H9 (cell line): Measurements from ENCODE around the gene DLG2. TPM values are rescaled to one million over a fixed set of nuclear protein-coding genes. Genes with fewer than 3 reads are reported as not detected.

Source experiments
- DNase-seq: peaks from one replicate; pipeline ENCODE4 v3.0.0-alpha.2; 2017
- H2AFZ ChIP-seq: one replicate; pipeline ENCODE4 v1.6.1; 2013; ENCODE audit warnings: mild to moderate bottlenecking, low read length, control low read depth, moderate library complexity
- H2AK5ac ChIP-seq: 2 replicates; pipeline ENCODE4 v1.6.1; 2013; ENCODE audit warnings: low read length, control low read depth, mixed read lengths; ENCODE audit not compliant: insufficient read length
- H2BK120ac ChIP-seq: one replicate; pipeline ENCODE4 v1.6.1; 2013; ENCODE audit warnings: low read depth, mild to moderate bottlenecking, low read length, control low read depth, inconsistent platforms; ENCODE audit not compliant: poor library complexity, severe bottlenecking
- H2BK12ac ChIP-seq: 2 replicates; pipeline ENCODE4 v1.6.1; 2013; ENCODE audit warnings: low read length, control low read depth, mixed read lengths, low read depth; ENCODE audit not compliant: insufficient read length
- H2BK15ac ChIP-seq: 2 replicates; pipeline ENCODE4 v1.6.1; 2013; ENCODE audit warnings: low read depth, low read length, control low read depth
- H2BK20ac ChIP-seq: one replicate; pipeline ENCODE4 v1.6.1; 2013; ENCODE audit warnings: low read depth, mild to moderate bottlenecking, low read length, control low read depth, inconsistent platforms; ENCODE audit not compliant: poor library complexity, severe bottlenecking
- H2BK5ac ChIP-seq: 2 replicates; pipeline ENCODE4 v1.6.1; 2013; ENCODE audit warnings: low read length, control low read depth, mixed read lengths; ENCODE audit not compliant: insufficient read length
- H3K14ac ChIP-seq: 2 replicates; pipeline ENCODE4 v1.6.1; 2013; ENCODE audit warnings: low read length, control low read depth; ENCODE audit not compliant: insufficient read depth
- H3K18ac ChIP-seq: 2 replicates; pipeline ENCODE4 v1.6.1; 2013; ENCODE audit warnings: low read depth, mild to moderate bottlenecking, mixed read lengths, low read length, control low read depth; ENCODE audit not compliant: insufficient read length
- H3K23ac ChIP-seq: 2 replicates; pipeline ENCODE4 v1.6.1; 2013; ENCODE audit warnings: low read length, control low read depth, mixed read lengths, low read depth; ENCODE audit not compliant: insufficient read length
- H3K23me2 ChIP-seq: 2 replicates; pipeline ENCODE4 v1.6.1; 2013; ENCODE audit warnings: low read depth, mild to moderate bottlenecking, mixed read lengths, low read length, control low read depth; ENCODE audit not compliant: insufficient read length, poor library complexity, severe bottlenecking
- H3K27ac ChIP-seq: 2 replicates; pipeline ENCODE4 v1.5.1; 2013; ENCODE audit warnings: low read length, control low read depth, mixed read lengths, low read depth; ENCODE audit not compliant: insufficient read length
- H3K27me3 ChIP-seq: 2 replicates; pipeline ENCODE4 v1.6.1; 2013; ENCODE audit warnings: low read length, control low read depth, inconsistent platforms; ENCODE audit not compliant: insufficient read depth
- H3K4ac ChIP-seq: 2 replicates; pipeline ENCODE4 v1.6.1; 2013; ENCODE audit warnings: low read depth, mild to moderate bottlenecking, control low read depth, inconsistent platforms, low read length, moderate library complexity
- H3K4me1 ChIP-seq: 2 replicates; pipeline ENCODE4 v1.6.1; 2013; ENCODE audit warnings: low read length, control low read depth, inconsistent platforms; ENCODE audit not compliant: insufficient read depth
- H3K4me2 ChIP-seq: 2 replicates; pipeline ENCODE4 v1.6.1; 2013; ENCODE audit warnings: low read length, control low read depth, mixed read lengths; ENCODE audit not compliant: insufficient read length, insufficient read depth
- H3K56ac ChIP-seq: 2 replicates; pipeline ENCODE4 v1.6.1; 2013; ENCODE audit warnings: low read depth, mild to moderate bottlenecking, mixed read lengths, low read length, control low read depth; ENCODE audit not compliant: insufficient read length
- H3K79me1 ChIP-seq: 2 replicates; pipeline ENCODE4 v1.6.1; 2013; ENCODE audit warnings: low read depth, mild to moderate bottlenecking, moderate library complexity, low read length, control low read depth, inconsistent platforms; ENCODE audit not compliant: insufficient read depth, poor library complexity, severe bottlenecking
- H3K79me2 ChIP-seq: 2 replicates; pipeline ENCODE4 v1.6.1; 2013; ENCODE audit warnings: low read length, control low read depth, inconsistent platforms; ENCODE audit not compliant: insufficient read depth
- H3K9ac ChIP-seq: 2 replicates; pipeline ENCODE4 v1.6.1; 2013; ENCODE audit warnings: low read length, control low read depth, mixed read lengths; ENCODE audit not compliant: insufficient read length; ENCODE audit errors: extremely low read depth
- H3K9me3 ChIP-seq: one replicate; pipeline ENCODE4 v1.6.1; 2013; ENCODE audit warnings: low read depth, low read length, inconsistent platforms; ENCODE audit not compliant: control insufficient read depth
- H3T11ph ChIP-seq: one replicate; pipeline ENCODE4 v1.6.1; 2013; ENCODE audit warnings: mild to moderate bottlenecking, low read length, control low read depth, inconsistent platforms
- H4K20me1 ChIP-seq: one replicate; pipeline ENCODE4 v1.6.1; 2013; ENCODE audit not compliant: control insufficient read depth, insufficient read length, insufficient read depth
- H4K5ac ChIP-seq: 2 replicates; pipeline ENCODE4 v1.6.1; 2013; ENCODE audit warnings: low read depth, mild to moderate bottlenecking, mixed read lengths, low read length, control low read depth; ENCODE audit not compliant: insufficient read length
- H4K8ac ChIP-seq: replicated peaks from 2 replicates; pipeline ENCODE4 v1.6.1; 2013; ENCODE audit warnings: low read length, control low read depth, mixed read lengths, low read depth; ENCODE audit not compliant: insufficient read length
- H4K91ac ChIP-seq: 2 replicates; pipeline ENCODE4 v1.6.1; 2013; ENCODE audit warnings: low read depth, mild to moderate bottlenecking, moderate library complexity, mixed read lengths, low read length, control low read depth; ENCODE audit not compliant: insufficient read length
- H3K27ac Mint-ChIP-seq, 3 experiments: 2 replicates in 2 of 3; 3 replicates in 1 of 3; pipeline ENCODE4 v1.8.0; 2020 to 2021; ENCODE audit warnings: mixed read lengths in 3 of 3, mild to moderate bottlenecking in 1 of 3, moderate library complexity in 1 of 3
- H3K27me3 Mint-ChIP-seq: 2 replicates; pipeline ENCODE4 v1.8.0; 2021; ENCODE audit warnings: low read depth, mild to moderate bottlenecking, moderate library complexity, mixed read lengths
- H3K36me3 Mint-ChIP-seq, 3 experiments: 2 replicates in 2 of 3; 3 replicates in 1 of 3; pipeline ENCODE4 v1.8.0; 2020 to 2021; ENCODE audit warnings: low read depth in 3 of 3, mixed read lengths in 3 of 3; ENCODE audit not compliant: insufficient read depth in 1 of 3
- H3K4me1 Mint-ChIP-seq, 2 experiments: 2 replicates each; pipeline ENCODE4 v1.8.0; 2020; ENCODE audit warnings: mixed read lengths in 2 of 2
- H3K4me3 Mint-ChIP-seq, 2 experiments: 2 replicates in 1 of 2; 3 replicates in 1 of 2; pipeline ENCODE4 v1.8.0; 2020 to 2021; ENCODE audit warnings: mild to moderate bottlenecking in 2 of 2, mixed read lengths in 2 of 2, moderate library complexity in 1 of 2
- H3K9me3 Mint-ChIP-seq, 2 experiments: 2 replicates in 1 of 2; 3 replicates in 1 of 2; pipeline ENCODE4 v1.8.0; 2020; ENCODE audit warnings: mild to moderate bottlenecking in 2 of 2, mixed read lengths in 2 of 2, moderate library complexity in 1 of 2
- CTCF ChIP-seq: fragments of 200-600 bp; sonication (generic); conservative IDR thresholded peaks from 3 replicates; pipeline ENCODE4 v1.8.0; 2021; ENCODE audit warnings: antibody characterized with exemption, mild to moderate bottlenecking
- WGBS: extraction: QIAGEN DNeasy Blood & Tissue Kit; methylation state at CpG from one replicate; pipeline ENCODE4 v1.1.7; 2013; ENCODE audit warnings: missing lambda C conversion rate, low lambda C conversion rate, mixed read lengths; ENCODE audit not compliant: insufficient read length; ENCODE audit errors: extremely low coverage; 5-methylcytosine and 5-hydroxymethylcytosine counted together
- total RNA-seq: library from RNA; stranded (reverse); gene quantifications from 2 replicates; pipeline ENCODE4 v1.2.1, GENCODE V29; 2021

The DLG2 gene
- total RNA-seq, 1 experiment from 2014 or later: 8.0 TPM

- Histone ChIP-seq H2AK5ac (no peak overlapping the region), H2BK120ac (no peak overlapping the region), H2BK20ac (no peak overlapping the region), H3K23ac (no peak overlapping the region), H3K27me3 (no peaks in the 10 kb centered on the region), H3K56ac (no peak overlapping the region), H3T11ph (no peak overlapping the region), H3K27ac (no peak overlapping the region), H3K23me2 (no peaks in the 10 kb centered on the region), H4K20me1 (no peaks in the 10 kb centered on the region), H2AFZ (no peak overlapping the region), H2BK5ac (no peak overlapping the region), H4K5ac (no peak overlapping the region), H3K14ac (no peak overlapping the region), H2BK15ac (no peak overlapping the region), H3K9ac (no peak overlapping the region), H3K4me2 (no peak overlapping the region), H2BK12ac (no peak overlapping the region), H4K8ac (no peak overlapping the region), H3K79me2 (no peaks in the 10 kb centered on the region), H3K4ac (no peak overlapping the region), H4K91ac (no peak overlapping the region), H3K79me1 (no peaks in the 10 kb centered on the region), H3K9me3 (no peaks in the 10 kb centered on the region), H3K18ac (no peak overlapping the region), H3K4me1 (peaks cover 2% of the 10 kb centered on the region; the same call in 1 of the 2 replicates)
- no peak for TF ChIP-seq CTCF
- H3K9me3 Mint-ChIP-seq: peaks cover 3 to 5% of the 10 kb centered on the region in 2 experiments; a peak in 3 of 5 replicates
- WGBS: no CpG with 5 or more reads among the region's 4 CpGs
- H3K27ac Mint-ChIP-seq: peak overlapping the region in 1 of 3 experiments; percentile 39; a peak in 1 of 7 replicates
- no peaks in the 10 kb centered on the region for H3K27me3 Mint-ChIP-seq
- no peak overlapping the region for H3K4me3 Mint-ChIP-seq
- peaks cover 5 to 6% of the 10 kb centered on the region in 2 experiments; a peak in 1 of 4 replicates for H3K4me1 Mint-ChIP-seq
- no peak for DNase-seq
- H3K36me3 Mint-ChIP-seq: peaks cover 0 to 11% (median 1%) of the 10 kb centered on the region in 3 experiments
These were observed 528.1 kb downstream of the DLG2 start for GRCh38 chr11:85098996-85099395.
